HepG2 (cell line): ENCODE measurements around the gene CHEK2. TPM values are rescaled to one million over a fixed set of nuclear protein-coding genes. Genes with fewer than 3 reads are reported as not detected.
A peak's percentile ranks its signal among the peaks of the same experiment; 100 is the strongest.
"Not testable (repeated sequence)": the region's sequence is repeated elsewhere in the genome, so short reads cannot be mapped to it uniquely, and the experiment has no call there.

Experiments used
- ATAC-seq: fragments of 200-7000 bp; cut with Tn5 transposase; 3 replicates; pipeline ENCODE4 v1.9.1; 2020; ENCODE audit warnings: mild to moderate bottlenecking, moderate library complexity
- BruUV-seq: library from RNA; stranded (reverse); fragments of 400-500 nt; replicated peaks from 2 replicates; lab custom pipeline; 2021; lab: Mats Ljungman, UMichigan
- CTCF ChIA-PET: fragments of 300-600 bp; formaldehyde crosslinking; extraction: SDS; loops from one replicate; lab custom pipeline; 2021; ENCODE audit warnings: low total read pairs, inconsistent platforms, low intra/inter-chr PET ratio; lab: Yijun Ruan, JAX
- POLR2A ChIA-PET: fragments of 350-600 bp; sonication (Branson Sonifier 250); formaldehyde crosslinking; loops from one replicate; lab custom pipeline; 2020; ENCODE audit warnings: antibody characterized with exemption, inconsistent platforms; lab: Yijun Ruan, JAX
- DNase-seq: peaks from one replicate; pipeline ENCODE4 v3.0.0-alpha.2; 2015; ENCODE audit warnings: low spot score
- FAIRE-seq: peaks from 3 replicates; lab custom pipeline; 2011; peaks lifted over from hg19 to GRCh38; lab: Jason Lieb, UNC
- H2AFZ ChIP-seq: one replicate; pipeline ENCODE4 v1.6.1; 2011; ENCODE audit warnings: low read length, inconsistent platforms
- H3K27ac ChIP-seq: fragments of 300-600 bp; 3 replicates; pipeline ENCODE4 v1.8.0; 2011; ENCODE audit warnings: mixed run types, mild to moderate bottlenecking, mixed read lengths, low read length, inconsistent platforms; ENCODE audit not compliant: insufficient read depth; ENCODE audit errors: extremely low read length
- H3K27me3 ChIP-seq, 2 experiments: fragments of 200-600 bp in 1 of 2; 2 replicates in 1 of 2; 3 replicates in 1 of 2; pipeline versions ENCODE4 v1.6.0 to v1.8.0; 2011; ENCODE audit warnings: low read length in 2 of 2, mild to moderate bottlenecking in 2 of 2, moderate library complexity in 2 of 2, inconsistent platforms in 1 of 2; ENCODE audit not compliant: insufficient read depth in 2 of 2, control insufficient read depth in 1 of 2
- H3K36me3 ChIP-seq, 2 experiments: fragments of 200-600 bp in 1 of 2; replicated peaks in 1 of 2; 2 replicates in 1 of 2; 3 replicates in 1 of 2; pipeline versions ENCODE4 v1.5.1 to v1.8.0; 2011; ENCODE audit warnings: low read length in 2 of 2, inconsistent platforms in 1 of 2; ENCODE audit not compliant: insufficient read depth in 2 of 2, control insufficient read depth in 1 of 2
- H3K4me1 ChIP-seq: 2 replicates; pipeline ENCODE4 v1.5.1; 2012; ENCODE audit warnings: low read length, inconsistent platforms; ENCODE audit not compliant: insufficient read depth
- H3K4me2 ChIP-seq: 2 replicates; pipeline ENCODE4 v1.6.0; 2011; ENCODE audit warnings: low read depth, low read length, inconsistent platforms
- H3K4me3 ChIP-seq, 3 experiments: fragments of 200-600 bp in 1 of 3; sonication (generic), shearing (Covaris generic) in 1 of 3; replicated peaks in 1 of 3; 2 replicates each; pipeline ENCODE4 v1.5.1; 2011 to 2016; ENCODE audit warnings: low read length in 3 of 3, inconsistent platforms in 2 of 3, low read depth in 2 of 3, mild to moderate bottlenecking in 2 of 3, control low read depth in 1 of 3, mixed read lengths in 1 of 3; ENCODE audit not compliant: insufficient read depth in 1 of 3
- H3K79me2 ChIP-seq: one replicate; pipeline ENCODE4 v1.6.1; 2011; ENCODE audit warnings: low read length, inconsistent platforms; ENCODE audit not compliant: insufficient read depth
- H3K9ac ChIP-seq: 2 replicates; pipeline ENCODE4 v1.6.0; 2011; ENCODE audit warnings: mild to moderate bottlenecking, low read depth, low read length, inconsistent platforms; ENCODE audit not compliant: insufficient read depth
- H3K9me3 ChIP-seq: 2 replicates; pipeline ENCODE4 v1.5.1; 2012; ENCODE audit warnings: mild to moderate bottlenecking, low read length
- H4K20me1 ChIP-seq: 2 replicates; pipeline ENCODE4 v1.6.0; 2011; ENCODE audit warnings: inconsistent platforms, mild to moderate bottlenecking, low read length, moderate library complexity; ENCODE audit not compliant: insufficient read depth
- FOXC1 ChIP-seq: sonication (generic); formaldehyde crosslinking; IDR thresholded peaks from 2 replicates; pipeline ENCODE4 v1.8.0; 2022; ENCODE audit warnings: mild to moderate bottlenecking, missing genetic modification reagents, borderline replicate concordance
- RFX3 ChIP-seq: IDR thresholded peaks from 2 replicates; pipeline ENCODE4 v1.6.1; 2016; ENCODE audit warnings: missing biosample characterization, missing genetic modification reagents
- SKI ChIP-seq: fragments of 450-650 bp; IDR thresholded peaks from one replicate; pipeline ENCODE4 v1.6.1; 2018; ENCODE audit warnings: mild to moderate bottlenecking; ENCODE audit not compliant: partially characterized antibody
- SMYD3 ChIP-seq: sonication (generic); formaldehyde crosslinking; IDR thresholded peaks from 2 replicates; pipeline ENCODE4 v1.8.1; 2023; ENCODE audit warnings: mild to moderate bottlenecking, missing genetic modification reagents
- TAF1 ChIP-seq: sonication (generic); formaldehyde crosslinking; IDR thresholded peaks from 2 replicates; pipeline ENCODE4 v1.4.0; 2020; ENCODE audit warnings: missing genetic modification reagents
- ZFP36 ChIP-seq: fragments of 150-350 bp; IDR thresholded peaks from 2 replicates; pipeline ENCODE4 v1.6.1; 2018; ENCODE audit warnings: borderline replicate concordance, low read length, low read depth; ENCODE audit not compliant: partially characterized antibody
- ZNF263 ChIP-seq: sonication (generic); formaldehyde crosslinking; IDR thresholded peaks from 2 replicates; pipeline ENCODE4 v1.4.0; 2020; ENCODE audit warnings: missing genetic modification reagents
- ZNF501 ChIP-seq: sonication (generic); formaldehyde crosslinking; IDR thresholded peaks from 2 replicates; pipeline ENCODE4 v1.5.1; 2020; ENCODE audit warnings: mild to moderate bottlenecking, moderate library complexity, missing genetic modification reagents
- ZNF547 ChIP-seq: sonication (generic); formaldehyde crosslinking; IDR thresholded peaks from 2 replicates; pipeline ENCODE4 v1.5.1; 2020; ENCODE audit warnings: mild to moderate bottlenecking, missing genetic modification reagents
- ZNF850 ChIP-seq: sonication (generic); formaldehyde crosslinking; conservative IDR thresholded peaks from 2 replicates; pipeline ENCODE4 v1.9.0; 2021; ENCODE audit warnings: mild to moderate bottlenecking, missing genetic modification reagents
- WGBS: methylation state at CpG from one replicate; pipeline ENCODE4 v1.1.6; 2017; ENCODE audit warnings: low lambda C conversion rate; 5-methylcytosine and 5-hydroxymethylcytosine counted together
- in situ Hi-C: cut with HindIII; loops from 2 replicates; pipeline ENCODE4 v1.10.0; 2017; ENCODE audit warnings: low pct_unique_long_range_greater_than_20kb; ENCODE audit not compliant: extremely low pct_ligation_motif_present
- intact Hi-C: fragments of 100-400 bp; cut with micrococcal nuclease; formaldehyde crosslinking; loops from one replicate; pipeline ENCODE4 v1.10.0; 2022; ENCODE audit not compliant: unreplicated experiment
- polyA plus RNA-seq, 8 experiments: library from polyadenylated mRNA; depleted of rRNA in 3 of 8; stranded (reverse) in 7 of 8; unstranded in 1 of 8; fragments of >200 nt; fragmentation: Illumina TruSeq in 4 of 8; extraction: Trizol in 4 of 8; gene quantifications; 2 replicates each; pipeline versions ENCODE4 v1.2.1 to v1.2.3, GENCODE V29; 2011 to 2016; ENCODE audit warnings: low read depth in 4 of 8, missing spikeins in 1 of 8, mixed read lengths in 1 of 8; ENCODE audit not compliant: insufficient read depth in 1 of 8
- total RNA-seq, 5 experiments: library from RNA; depleted of rRNA; stranded (reverse); fragments of >200 nt; fragmentation: Illumina TruSeq; extraction: Trizol; gene quantifications; 2 replicates each; pipeline ENCODE4 v1.2.3, GENCODE V29; 2016; ENCODE audit warnings: low read depth in 1 of 5
- TF ChIP-seq, protein P1 (sequence below): sonication (generic); formaldehyde crosslinking; IDR thresholded peaks from 2 replicates; pipeline ENCODE4 v1.4.0; 2020; ENCODE audit warnings: low read depth, missing genetic modification reagents
- TF ChIP-seq, protein P2 (sequence below): sonication (generic); formaldehyde crosslinking; IDR thresholded peaks from 2 replicates; pipeline ENCODE4 v1.5.0; 2020; ENCODE audit warnings: mild to moderate bottlenecking, missing genetic modification reagents

Gene CHEK2
- total and polyA plus RNA-seq, 2 of the 13 experiments (the other 11 are each of a cell fraction or from before 2014, with no cell fraction given): 27.0 to 40.5 TPM

DNA sequence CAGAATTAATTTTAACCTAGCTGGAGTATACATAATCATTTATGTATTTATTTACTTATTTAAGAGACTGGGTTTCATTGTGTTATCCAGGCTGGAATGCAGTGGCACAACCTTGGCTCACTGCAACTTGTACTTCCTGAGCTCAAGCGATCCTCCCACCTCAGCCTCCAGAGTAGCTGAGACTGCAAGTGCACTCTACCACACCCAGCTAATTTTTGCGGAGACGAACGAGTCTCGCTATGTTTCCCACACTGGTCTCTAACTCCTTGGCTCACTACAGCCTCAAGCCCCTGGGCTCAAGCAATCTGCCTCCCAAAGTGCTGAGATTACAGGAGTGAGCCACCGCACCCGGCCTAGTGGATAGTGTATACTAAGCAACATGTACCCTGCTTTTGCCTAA, 63.5 kb downstream of the CHEK2 start:
- H3K4me3 ChIP-seq: peak overlapping the region in 2 of 3 experiments; percentile 76 to 84; a peak in 4 of 6 replicates
- CTCF ChIA-PET: not testable (repeated sequence)

DNA sequence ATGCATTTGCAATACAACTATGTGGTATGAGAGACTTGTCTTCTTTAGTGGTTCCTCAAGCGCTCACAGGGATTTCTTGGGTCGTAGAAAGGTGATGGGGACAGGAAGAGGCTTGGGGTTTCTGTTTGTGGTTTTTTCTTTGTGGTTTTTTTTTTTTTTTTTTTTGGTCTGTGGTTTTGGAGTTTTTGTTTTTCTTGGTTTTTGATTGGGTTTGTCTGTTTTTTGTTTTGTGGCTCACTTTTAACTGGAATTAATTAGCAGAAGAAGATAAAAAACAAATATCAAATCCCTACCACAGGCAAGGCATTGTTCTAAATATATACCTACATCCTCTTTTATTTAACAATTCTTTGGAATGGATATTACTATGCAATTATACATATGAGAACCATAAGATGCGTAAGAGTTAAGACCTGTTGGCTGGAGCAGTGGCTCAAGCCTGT, 67.5 kb downstream of the CHEK2 start:
- peaks cover 8% of the 10 kb centered on the region for H3K4me1 ChIP-seq
- in situ Hi-C loops (no loop called here), intact Hi-C loops (no loop called here)
- no peak overlapping the region for H3K4me2 ChIP-seq
- H3K36me3 ChIP-seq: no peaks in the 10 kb centered on the region
- no peak overlapping the region for H3K27ac ChIP-seq
- WGBS: 100% methylated on average over 3 of the region's 3 CpGs
- CTCF ChIA-PET: no interaction called here
- H3K4me3 ChIP-seq: no peak overlapping the region
- H3K9ac ChIP-seq: no peak overlapping the region
- no peaks in the 10 kb centered on the region for H3K27me3 ChIP-seq
- POLR2A ChIA-PET: no interaction called here
- no peaks in the 10 kb centered on the region for H4K20me1 ChIP-seq
- H3K9me3 ChIP-seq: no peaks in the 10 kb centered on the region
- BruUV-seq: no TSS peak
- no peak overlapping the region for H2AFZ ChIP-seq
- ATAC-seq (no peak), DNase-seq (no peak), FAIRE-seq (no peak)
- H3K79me2 ChIP-seq: peaks cover 47% of the 10 kb centered on the region
- TF ChIP-seq RFX3 (CRISPR knock-in tag) (no peak), TAF1 (CRISPR knock-in tag) (no peak), FOXC1 (CRISPR knock-in tag) (no peak), SMYD3 (CRISPR knock-in tag) (no peak), ZNF547 (no peak), ZNF501 (no peak), ZFP36 (no peak), ZNF263 (CRISPR knock-in tag) (no peak), ZNF850 (CRISPR knock-in tag) (no peak), SKI (no peak)
- TF ChIP-seq, protein P1, sequence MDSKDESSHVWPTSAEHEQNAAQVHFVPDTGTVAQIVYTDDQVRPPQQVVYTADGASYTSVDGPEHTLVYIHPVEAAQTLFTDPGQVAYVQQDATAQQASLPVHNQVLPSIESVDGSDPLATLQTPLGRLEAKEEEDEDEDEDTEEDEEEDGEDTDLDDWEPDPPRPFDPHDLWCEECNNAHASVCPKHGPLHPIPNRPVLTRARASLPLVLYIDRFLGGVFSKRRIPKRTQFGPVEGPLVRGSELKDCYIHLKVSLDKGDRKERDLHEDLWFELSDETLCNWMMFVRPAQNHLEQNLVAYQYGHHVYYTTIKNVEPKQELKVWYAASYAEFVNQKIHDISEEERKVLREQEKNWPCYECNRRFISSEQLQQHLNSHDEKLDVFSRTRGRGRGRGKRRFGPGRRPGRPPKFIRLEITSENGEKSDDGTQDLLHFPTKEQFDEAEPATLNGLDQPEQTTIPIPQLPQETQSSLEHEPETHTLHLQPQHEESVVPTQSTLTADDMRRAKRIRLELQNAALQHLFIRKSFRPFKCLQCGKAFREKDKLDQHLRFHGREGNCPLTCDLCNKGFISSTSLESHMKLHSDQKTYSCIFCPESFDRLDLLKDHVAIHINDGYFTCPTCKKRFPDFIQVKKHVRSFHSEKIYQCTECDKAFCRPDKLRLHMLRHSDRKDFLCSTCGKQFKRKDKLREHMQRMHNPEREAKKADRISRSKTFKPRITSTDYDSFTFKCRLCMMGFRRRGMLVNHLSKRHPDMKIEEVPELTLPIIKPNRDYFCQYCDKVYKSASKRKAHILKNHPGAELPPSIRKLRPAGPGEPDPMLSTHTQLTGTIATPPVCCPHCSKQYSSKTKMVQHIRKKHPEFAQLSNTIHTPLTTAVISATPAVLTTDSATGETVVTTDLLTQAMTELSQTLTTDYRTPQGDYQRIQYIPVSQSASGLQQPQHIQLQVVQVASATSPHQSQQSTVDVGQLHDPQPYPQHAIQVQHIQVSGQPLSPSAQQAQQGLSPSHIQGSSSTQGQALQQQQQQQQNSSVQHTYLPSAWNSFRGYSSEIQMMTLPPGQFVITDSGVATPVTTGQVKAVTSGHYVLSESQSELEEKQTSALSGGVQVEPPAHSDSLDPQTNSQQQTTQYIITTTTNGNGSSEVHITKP (CRISPR knock-in tag): no peak

More for the DNA sequence above, 63.5 kb downstream of the CHEK2 start:
- Histone ChIP-seq H3K4me1 (peaks cover 23% of the 10 kb centered on the region), H3K79me2 (peaks cover 30% of the 10 kb centered on the region), H3K9ac (peak overlapping the region; percentile 83; the same call in 1 of the 2 replicates), H3K4me2 (peak overlapping the region; percentile 82)
- POLR2A ChIA-PET: interaction anchor here (0.8 to 1.4 kb wide), 3 partner anchors 15 to 122 kb away, joined by 3 to 6 read pairs (median 3); partner anchors contain the start of gene XBP1
- BruUV-seq, H2AFZ ChIP-seq, DNase-seq, intact Hi-C loops, H3K9me3 ChIP-seq, ATAC-seq, H3K36me3 ChIP-seq, H3K27ac ChIP-seq, FAIRE-seq, in situ Hi-C loops, H3K27me3 ChIP-seq, H4K20me1 ChIP-seq: not testable (repeated sequence)
- 71% methylated on average over 7 of the region's 7 CpGs for WGBS
- TF ChIP-seq, protein P2, sequence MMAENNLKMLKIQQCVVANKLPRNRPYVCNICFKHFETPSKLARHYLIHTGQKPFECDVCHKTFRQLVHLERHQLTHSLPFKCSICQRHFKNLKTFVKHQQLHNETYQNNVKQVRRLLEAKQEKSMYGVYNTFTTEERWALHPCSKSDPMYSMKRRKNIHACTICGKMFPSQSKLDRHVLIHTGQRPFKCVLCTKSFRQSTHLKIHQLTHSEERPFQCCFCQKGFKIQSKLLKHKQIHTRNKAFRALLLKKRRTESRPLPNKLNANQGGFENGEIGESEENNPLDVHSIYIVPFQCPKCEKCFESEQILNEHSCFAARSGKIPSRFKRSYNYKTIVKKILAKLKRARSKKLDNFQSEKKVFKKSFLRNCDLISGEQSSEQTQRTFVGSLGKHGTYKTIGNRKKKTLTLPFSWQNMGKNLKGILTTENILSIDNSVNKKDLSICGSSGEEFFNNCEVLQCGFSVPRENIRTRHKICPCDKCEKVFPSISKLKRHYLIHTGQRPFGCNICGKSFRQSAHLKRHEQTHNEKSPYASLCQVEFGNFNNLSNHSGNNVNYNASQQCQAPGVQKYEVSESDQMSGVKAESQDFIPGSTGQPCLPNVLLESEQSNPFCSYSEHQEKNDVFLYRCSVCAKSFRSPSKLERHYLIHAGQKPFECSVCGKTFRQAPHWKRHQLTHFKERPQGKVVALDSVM (CRISPR knock-in tag): peak; percentile 87
